DOHH2 (cell line): ENCODE results near the gene SEMA5B.

Experiments used
- H3F3A ChIP-seq: fragments of 200-600 bp; sonication (generic), shearing (Covaris generic); 2 replicates; pipeline ENCODE4 v1.6.0; 2016; ENCODE audit warnings: antibody characterized with exemption, mild to moderate bottlenecking; ENCODE audit not compliant: control insufficient read depth, insufficient read depth
- H3K27ac ChIP-seq: fragments of 200-600 bp; sonication (generic); 2 replicates; pipeline ENCODE4 v1.5.1; 2014; ENCODE audit warnings: low read depth, mild to moderate bottlenecking, low read length, moderate library complexity
- H3K27me3 ChIP-seq: fragments of 200-600 bp; sonication (generic); 2 replicates; pipeline ENCODE4 v1.6.1; 2014; ENCODE audit warnings: mild to moderate bottlenecking, low read length, mixed read lengths; ENCODE audit not compliant: control insufficient read depth
- H3K36me3 ChIP-seq: fragments of 200-600 bp; sonication (generic); 2 replicates; pipeline ENCODE4 v1.6.1; 2014; ENCODE audit warnings: mild to moderate bottlenecking, low read length, moderate library complexity, mixed read lengths; ENCODE audit not compliant: control insufficient read depth
- H3K4me1 ChIP-seq: fragments of 200-600 bp; sonication (generic); 2 replicates; pipeline ENCODE4 v1.6.1; 2014; ENCODE audit warnings: mild to moderate bottlenecking, low read length, mixed read lengths; ENCODE audit not compliant: control insufficient read depth
- H3K4me2 ChIP-seq: fragments of 200-600 bp; sonication (generic); 2 replicates; pipeline ENCODE4 v1.6.0; 2014; ENCODE audit warnings: mild to moderate bottlenecking, low read length, moderate library complexity
- H3K4me3 ChIP-seq: fragments of 200-600 bp; sonication (generic); 2 replicates; pipeline ENCODE4 v1.5.1; 2014; ENCODE audit warnings: mild to moderate bottlenecking, low read length, mixed read lengths
- H3K79me2 ChIP-seq: fragments of 200-600 bp; sonication (generic); 2 replicates; pipeline ENCODE4 v1.6.1; 2014; ENCODE audit warnings: mild to moderate bottlenecking, low read length, mixed read lengths; ENCODE audit not compliant: control insufficient read depth
- H3K9me2 ChIP-seq: fragments of 200-600 bp; sonication (generic); replicated peaks from 2 replicates; pipeline ENCODE4 v1.6.1; 2014; ENCODE audit warnings: mild to moderate bottlenecking, low read length, mixed read lengths; ENCODE audit not compliant: control insufficient read depth
- H3K9me3 ChIP-seq: fragments of 200-600 bp; sonication (generic); 2 replicates; pipeline ENCODE4 v1.6.1; 2014; ENCODE audit warnings: antibody characterized with exemption, low read length, mixed read lengths; ENCODE audit not compliant: control insufficient read depth, insufficient read depth
- H4K20me1 ChIP-seq: fragments of 200-600 bp; sonication (generic); 2 replicates; pipeline ENCODE4 v1.6.0; 2014; ENCODE audit warnings: low read depth, mild to moderate bottlenecking, antibody characterized with exemption, low read length, moderate library complexity; ENCODE audit not compliant: control insufficient read depth, insufficient read depth
- EZH2phosphoT487 ChIP-seq: fragments of 200-600 bp; sonication (generic); IDR thresholded peaks from 2 replicates; pipeline ENCODE4 v1.6.1; 2017; ENCODE audit warnings: borderline replicate concordance, mild to moderate bottlenecking, antibody characterized with exemption, low read length, moderate library complexity, mixed read lengths
- TF ChIP-seq, protein P1 (sequence below): fragments of 200-600 bp; sonication (generic); IDR thresholded peaks from one replicate; pipeline ENCODE4 v1.5.1; 2014; ENCODE audit warnings: antibody characterized with exemption, mild to moderate bottlenecking, low read depth, low read length; ENCODE audit not compliant: poor library complexity, severe bottlenecking

Gene SEMA5B

DNA sequence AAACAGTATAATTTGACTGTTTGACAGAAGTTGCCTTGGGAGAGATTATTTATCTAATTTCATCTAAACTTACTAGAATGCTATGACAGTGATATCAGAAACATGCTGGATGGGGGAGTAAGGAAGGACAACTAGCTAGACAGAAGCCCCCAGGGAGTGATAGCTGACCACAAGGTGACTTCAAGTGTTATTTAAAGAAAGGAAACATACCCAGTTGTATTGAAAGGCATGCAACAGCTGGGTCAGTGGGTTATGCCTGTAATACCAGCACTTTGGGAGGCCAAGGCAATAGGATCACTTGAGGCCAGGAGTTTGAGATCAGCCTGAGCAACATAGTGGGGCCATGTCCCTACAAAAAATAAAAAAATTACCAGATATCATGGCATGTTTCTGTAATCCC, 163.1 kb downstream of the SEMA5B start:
- Histone ChIP-seq H3K27me3 (no peaks in the 10 kb centered on the region), H3K4me1 (no peaks in the 10 kb centered on the region), H3K36me3 (no peaks in the 10 kb centered on the region), H3K9me3 (no peaks in the 10 kb centered on the region), H3K79me2 (no peaks in the 10 kb centered on the region), H3K9me2 (no peaks in the 10 kb centered on the region), H3K4me2 (no peak overlapping the region), H3F3A (no peaks in the 10 kb centered on the region), H3K27ac (no peak overlapping the region), H3K4me3 (no peak overlapping the region), H4K20me1 (no peaks in the 10 kb centered on the region)
- TF ChIP-seq EZH2phosphoT487: no peak
- TF ChIP-seq, protein P1, sequence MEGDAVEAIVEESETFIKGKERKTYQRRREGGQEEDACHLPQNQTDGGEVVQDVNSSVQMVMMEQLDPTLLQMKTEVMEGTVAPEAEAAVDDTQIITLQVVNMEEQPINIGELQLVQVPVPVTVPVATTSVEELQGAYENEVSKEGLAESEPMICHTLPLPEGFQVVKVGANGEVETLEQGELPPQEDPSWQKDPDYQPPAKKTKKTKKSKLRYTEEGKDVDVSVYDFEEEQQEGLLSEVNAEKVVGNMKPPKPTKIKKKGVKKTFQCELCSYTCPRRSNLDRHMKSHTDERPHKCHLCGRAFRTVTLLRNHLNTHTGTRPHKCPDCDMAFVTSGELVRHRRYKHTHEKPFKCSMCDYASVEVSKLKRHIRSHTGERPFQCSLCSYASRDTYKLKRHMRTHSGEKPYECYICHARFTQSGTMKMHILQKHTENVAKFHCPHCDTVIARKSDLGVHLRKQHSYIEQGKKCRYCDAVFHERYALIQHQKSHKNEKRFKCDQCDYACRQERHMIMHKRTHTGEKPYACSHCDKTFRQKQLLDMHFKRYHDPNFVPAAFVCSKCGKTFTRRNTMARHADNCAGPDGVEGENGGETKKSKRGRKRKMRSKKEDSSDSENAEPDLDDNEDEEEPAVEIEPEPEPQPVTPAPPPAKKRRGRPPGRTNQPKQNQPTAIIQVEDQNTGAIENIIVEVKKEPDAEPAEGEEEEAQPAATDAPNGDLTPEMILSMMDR: no peak

DNA sequence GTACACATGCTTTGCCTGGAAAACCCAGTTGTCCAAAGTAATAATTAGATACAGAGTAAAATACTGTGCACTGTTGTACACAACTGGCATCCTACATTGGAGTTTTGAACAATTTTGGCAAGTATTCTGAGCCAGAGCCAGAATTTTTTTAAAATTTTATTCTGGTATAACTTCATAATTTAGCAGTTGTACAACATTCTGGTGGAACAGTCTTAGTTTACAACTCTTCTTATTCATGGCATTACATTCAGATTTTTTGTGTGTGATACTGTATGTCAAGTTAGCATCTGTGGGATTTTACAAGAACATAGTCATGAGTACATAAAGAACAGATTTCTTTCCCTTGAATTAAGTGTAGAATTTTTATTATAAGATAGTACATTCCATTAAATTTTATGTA, 165.2 kb downstream of the SEMA5B start:
- Histone ChIP-seq H3K9me2 (no peaks in the 10 kb centered on the region), H3K27ac (no peak overlapping the region), H3F3A (no peaks in the 10 kb centered on the region), H4K20me1 (no peaks in the 10 kb centered on the region), H3K4me1 (no peaks in the 10 kb centered on the region), H3K79me2 (no peaks in the 10 kb centered on the region), H3K9me3 (no peaks in the 10 kb centered on the region), H3K4me3 (no peak overlapping the region), H3K36me3 (no peaks in the 10 kb centered on the region), H3K27me3 (no peaks in the 10 kb centered on the region), H3K4me2 (no peak overlapping the region)
- TF ChIP-seq, protein P1: no peak
- TF ChIP-seq EZH2phosphoT487: no peak
